GM21367 (cell line): Measurements from ENCODE around the gene ZFYVE26.
A peak's percentile ranks its signal among the peaks of the same experiment; 100 is the strongest.
"Not testable (repeated sequence)": the region's sequence is repeated elsewhere in the genome, so short reads cannot be mapped to it uniquely, and the experiment has no call there.

ENCODE experiments used
- ATAC-seq: cut with Tn5 transposase; IDR thresholded peaks from one replicate; pipeline ENCODE4 v1.9.1; 2021; ENCODE audit not compliant: unreplicated experiment

Gene ZFYVE26

GRCh38 chr14:67816326-67817002, at the start of gene ZFYVE26:
Gene ZFYVE26, minus strand, starts transcription at chr14:67816590. Its CDS starts 627 bp downstream, at chr14:67815963.
- ATAC-seq: peak; percentile 82

- no peak for ATAC-seq
Observed at GRCh38 chr14:67863223-67863622, 46.8 kb upstream of the ZFYVE26 start.

GRCh38 chr14:67859169-67859749, 42.9 kb upstream of the ZFYVE26 start:
- no peak for ATAC-seq

GRCh38 chr14:67857778-67858350, 41.5 kb upstream of the ZFYVE26 start:
- ATAC-seq: no peak

GRCh38 chr14:67856827-67857226, 40.4 kb upstream of the ZFYVE26 start:
- no peak for ATAC-seq

GRCh38 chr14:67853715-67854114, 37.3 kb upstream of the ZFYVE26 start:
- ATAC-seq: no peak

GRCh38 chr14:67852926-67853604, 36.7 kb upstream of the ZFYVE26 start:
- no peak for ATAC-seq

GRCh38 chr14:67851785-67852410, 35.5 kb upstream of the ZFYVE26 start:
- no peak for ATAC-seq

- no peak for ATAC-seq
Observed at GRCh38 chr14:67850066-67850830, 33.9 kb upstream of the ZFYVE26 start.

- ATAC-seq: no peak
Observed at GRCh38 chr14:67846029-67846610, 29.7 kb upstream of the ZFYVE26 start.

GRCh38 chr14:67837011-67837624, 20.7 kb upstream of the ZFYVE26 start:
- ATAC-seq: no peak

GRCh38 chr14:67835596-67835995, 19.2 kb upstream of the ZFYVE26 start:
- ATAC-seq: no peak

GRCh38 chr14:67833403-67833802, 17.0 kb upstream of the ZFYVE26 start:
- no peak for ATAC-seq

- no peak for ATAC-seq
Observed at GRCh38 chr14:67831113-67831512, 14.7 kb upstream of the ZFYVE26 start.

GRCh38 chr14:67821121-67821520, 4.7 kb upstream of the ZFYVE26 start:
- ATAC-seq: no peak

GRCh38 chr14:67820428-67820971, 4.1 kb upstream of the ZFYVE26 start:
- ATAC-seq: no peak

GRCh38 chr14:67819563-67820421, 3.4 kb upstream of the ZFYVE26 start, which contains the start of gene RAD51B:
Gene RAD51B, plus strand, starts transcription at chr14:67819779.
- peak; percentile 42 for ATAC-seq

- not testable (repeated sequence) for ATAC-seq
Observed at GRCh38 chr14:67818476-67818875, 2.1 kb upstream of the ZFYVE26 start.
